ENCODE data around the gene NLGN1.
"Not testable (repeated sequence)": the region's sequence is repeated elsewhere in the genome, so short reads cannot be mapped to it uniquely, and the experiment has no call there.

NLGN1 gene

GRCh38 chr3:173429076-173429475 is 31.5 kb downstream of the NLGN1 start:
- H3K4me3 ChIP-seq (ENCODE audit: low read depth, low read length), result no peak overlapping the region

- H3K4me3 ChIP-seq (ENCODE audit: low read depth, low read length), result no peak overlapping the region
Observed at GRCh38 chr3:173429527-173429926, 32.0 kb downstream of the NLGN1 start.

GRCh38 chr3:173430576-173430975 is 33.0 kb downstream of the NLGN1 start:
- no peak overlapping the region for H3K4me3 ChIP-seq (ENCODE audit: low read depth, low read length)

GRCh38 chr3:173439004-173439403 is 41.5 kb downstream of the NLGN1 start:
- no peak overlapping the region for H3K4me3 ChIP-seq (ENCODE audit: low read depth, low read length)

- no peak overlapping the region for H3K4me3 ChIP-seq (ENCODE audit: low read depth, low read length)
Observed at GRCh38 chr3:173440514-173440913, 43.0 kb downstream of the NLGN1 start.

- H3K4me3 ChIP-seq (ENCODE audit: low read depth, low read length), result not testable (repeated sequence)
Observed at GRCh38 chr3:173451561-173451960, 54.0 kb downstream of the NLGN1 start.

- no peak overlapping the region for H3K4me3 ChIP-seq (ENCODE audit: low read depth, low read length)
Observed at GRCh38 chr3:173463250-173463649, 65.7 kb downstream of the NLGN1 start.

DNA sequence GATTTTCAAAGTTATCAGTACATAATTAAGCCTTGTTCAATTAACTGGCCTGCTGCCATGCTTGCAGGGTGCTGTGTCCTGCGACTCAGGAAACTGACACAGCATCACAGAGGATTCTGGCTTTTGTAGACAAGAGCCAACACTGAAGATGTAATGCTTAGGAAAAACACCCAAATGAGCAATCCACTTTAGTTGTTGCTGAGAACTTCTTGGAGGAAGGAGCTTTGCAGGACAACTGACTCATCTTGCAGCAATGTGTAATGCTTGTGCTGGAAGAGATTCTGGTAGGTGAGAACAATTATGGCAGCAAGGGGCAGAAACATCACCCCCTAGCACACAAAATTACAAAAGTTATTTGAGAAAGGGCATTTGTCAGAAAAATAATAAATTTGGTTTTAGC is 67.6 kb downstream of the NLGN1 start:
- H3K4me3 ChIP-seq (ENCODE audit: low read depth, low read length), result no peak overlapping the region

GRCh38 chr3:173465898-173466678 is 68.5 kb downstream of the NLGN1 start:
- no peak overlapping the region for H3K4me3 ChIP-seq (ENCODE audit: low read depth, low read length)

DNA sequence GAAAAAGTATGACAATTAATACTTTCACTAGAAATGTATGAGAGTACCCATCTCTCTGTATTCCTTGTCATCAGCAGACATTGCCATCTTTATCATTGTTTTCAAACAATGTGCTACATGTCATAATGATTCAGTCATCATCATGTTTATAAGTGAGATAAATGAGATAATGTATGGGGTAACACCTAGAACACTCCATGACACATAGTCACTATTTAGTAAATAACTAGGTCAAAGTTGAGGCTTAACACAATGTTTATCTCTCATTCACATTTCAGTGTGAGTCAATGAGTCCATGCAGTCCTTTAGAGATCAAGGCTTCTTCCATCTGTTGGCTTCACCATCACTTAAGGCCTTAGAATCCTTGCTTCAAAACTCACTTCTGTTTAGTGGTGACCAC is 70.0 kb downstream of the NLGN1 start:
- H3K4me3 ChIP-seq (ENCODE audit: low read depth, low read length), result no peak overlapping the region

DNA sequence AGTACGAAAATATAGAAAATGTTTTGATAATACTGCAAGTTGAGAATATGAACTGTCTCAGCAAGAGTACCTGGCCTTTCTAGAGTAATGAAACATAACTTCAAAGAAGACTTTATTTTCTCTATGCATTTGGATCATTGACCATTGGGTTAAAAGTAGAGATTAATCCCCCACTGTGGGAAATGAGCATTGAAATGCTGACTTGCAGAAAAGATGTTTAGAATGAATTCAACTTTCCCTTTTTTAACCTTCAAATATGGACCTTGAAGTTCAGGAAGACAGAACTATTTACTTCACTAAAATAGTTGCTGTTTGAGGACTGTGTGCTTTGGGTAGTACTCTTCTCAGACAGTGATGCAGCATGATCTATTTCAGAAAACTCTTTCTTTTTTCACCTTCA is 75.7 kb downstream of the NLGN1 start:
- no peak overlapping the region for H3K4me3 ChIP-seq (ENCODE audit: low read depth, low read length)

DNA sequence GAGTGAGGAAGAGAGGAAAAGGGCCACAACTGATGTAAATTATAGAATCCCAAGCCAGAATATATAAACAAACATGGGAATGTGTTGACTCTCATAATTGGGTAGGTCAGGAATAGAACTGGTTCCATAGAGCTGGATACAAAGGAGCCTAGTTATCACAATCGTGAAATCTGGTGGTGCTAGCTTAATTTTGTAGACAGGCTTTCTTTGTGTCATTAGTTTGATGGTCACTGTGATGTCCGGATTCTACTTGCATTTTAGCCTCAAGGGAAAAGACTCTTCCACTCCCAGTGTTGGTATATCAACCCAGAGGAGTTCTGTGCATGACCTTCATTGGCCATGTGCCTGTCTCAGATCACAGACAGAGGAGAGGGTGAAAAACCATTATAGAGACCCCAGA is 81.8 kb downstream of the NLGN1 start:
- no peak overlapping the region for H3K4me3 ChIP-seq (ENCODE audit: low read depth, low read length)

DNA sequence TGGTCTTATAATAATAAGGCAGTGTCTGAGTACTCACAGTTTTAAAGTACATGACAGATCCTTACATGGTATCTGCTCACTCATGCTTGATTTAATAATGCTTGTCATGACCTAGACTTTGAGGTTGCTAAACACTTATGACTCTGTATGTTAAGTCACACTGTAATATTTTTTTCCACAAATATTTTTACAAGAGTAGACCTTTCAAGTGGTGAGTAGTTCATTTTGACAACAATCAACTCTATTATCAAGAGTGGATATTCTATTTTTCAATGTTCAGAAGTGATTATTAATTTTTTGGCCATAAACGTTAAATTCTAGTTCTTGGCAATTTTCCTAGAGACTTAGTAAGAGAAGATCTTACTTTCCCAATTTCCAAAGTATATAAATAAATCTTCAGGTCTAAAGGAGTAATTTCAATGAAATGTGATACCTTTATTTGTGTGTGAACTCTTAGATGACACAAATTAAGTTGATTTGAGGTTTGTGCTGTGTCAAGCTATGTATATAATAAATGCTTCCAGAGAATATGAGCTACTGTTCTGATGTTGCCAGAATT is 104.5 kb downstream of the NLGN1 start:
- H3K4me3 ChIP-seq (ENCODE audit: low read depth, low read length), result no peak overlapping the region

DNA sequence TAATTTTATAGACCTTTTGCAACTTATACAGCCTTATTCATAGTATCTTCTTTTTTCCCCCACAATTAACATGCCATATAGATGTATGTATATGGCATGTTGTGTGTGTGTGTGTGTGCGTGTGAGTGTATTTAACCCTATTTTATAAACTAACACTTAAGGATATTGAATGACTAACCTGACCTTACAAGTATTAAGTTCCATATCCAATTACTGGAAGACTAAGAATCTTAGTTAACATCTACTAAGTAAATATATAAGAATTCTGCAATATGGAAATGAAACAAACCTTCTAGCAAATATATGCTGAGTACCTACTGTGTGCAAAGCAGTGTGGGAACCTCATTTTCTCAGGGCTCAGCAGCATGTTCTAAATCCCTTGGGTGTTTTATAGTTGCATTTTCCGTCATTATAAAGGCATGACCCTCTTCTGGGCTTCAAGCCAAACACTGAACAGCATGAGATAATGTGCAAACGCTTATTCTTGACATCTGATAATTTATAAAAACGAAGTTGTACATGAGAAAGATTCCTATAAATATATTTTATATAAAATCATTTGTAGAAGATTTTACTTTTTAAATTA is 105.5 kb downstream of the NLGN1 start:
- H3K4me3 ChIP-seq (ENCODE audit: low read depth, low read length), result no peak overlapping the region

- H3K4me3 ChIP-seq (ENCODE audit: low read depth, low read length), result no peak overlapping the region
Observed at GRCh38 chr3:173510565-173510964, 113.0 kb downstream of the NLGN1 start.

DNA sequence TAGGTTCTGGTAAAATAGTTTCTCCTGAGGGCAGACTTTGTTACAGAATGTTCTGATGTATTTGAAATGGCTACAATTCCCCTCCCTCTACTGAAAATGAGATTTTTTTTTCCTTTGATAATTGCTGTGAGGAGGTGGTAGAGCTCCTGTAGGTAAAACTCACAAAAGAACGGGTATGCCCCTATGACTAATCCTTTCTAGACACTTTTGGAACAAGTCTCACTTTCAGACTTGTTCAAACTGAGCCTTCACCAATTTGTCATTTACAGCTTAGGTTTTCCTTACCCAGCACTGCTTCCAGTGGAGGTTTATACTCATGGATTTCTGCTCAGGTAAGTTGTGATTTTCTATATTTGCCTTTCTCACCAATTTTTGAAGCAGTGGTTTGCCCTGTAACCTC is 115.6 kb downstream of the NLGN1 start:
- H3K4me3 ChIP-seq (ENCODE audit: low read depth, low read length), result no peak overlapping the region

- H3K4me3 ChIP-seq (ENCODE audit: low read depth, low read length), result no peak overlapping the region
Observed at GRCh38 chr3:173529062-173529711, 131.6 kb downstream of the NLGN1 start.

DNA sequence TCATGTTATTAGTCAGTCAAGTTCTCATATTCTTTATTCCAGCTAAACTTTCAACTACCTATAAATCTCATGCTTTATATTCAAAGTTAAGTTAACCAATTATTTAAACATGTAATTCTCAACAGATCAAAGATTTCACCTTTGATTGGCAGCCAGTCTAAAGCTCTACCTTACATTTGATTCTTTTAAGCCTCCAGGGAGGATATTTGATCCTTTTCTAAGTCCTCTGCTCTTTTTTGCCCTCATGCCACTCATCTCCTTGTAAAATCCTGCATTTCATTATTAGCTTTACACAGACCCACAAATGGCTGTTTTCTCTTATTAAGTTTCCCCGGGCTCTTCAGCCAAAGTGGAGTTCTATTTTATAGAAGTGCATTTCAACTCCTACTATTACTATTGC is 134.1 kb downstream of the NLGN1 start:
- H3K4me3 ChIP-seq (ENCODE audit: low read depth, low read length), result no peak overlapping the region

GRCh38 chr3:173538410-173538809 is 140.9 kb downstream of the NLGN1 start:
- H3K4me3 ChIP-seq (ENCODE audit: low read depth, low read length), result no peak overlapping the region

GRCh38 chr3:173545590-173545989 is 148.0 kb downstream of the NLGN1 start:
- not testable (repeated sequence) for H3K4me3 ChIP-seq (ENCODE audit: low read depth, low read length)

- no peak overlapping the region for H3K4me3 ChIP-seq (ENCODE audit: low read depth, low read length)
Observed at GRCh38 chr3:173547070-173547469, 149.5 kb downstream of the NLGN1 start.

DNA sequence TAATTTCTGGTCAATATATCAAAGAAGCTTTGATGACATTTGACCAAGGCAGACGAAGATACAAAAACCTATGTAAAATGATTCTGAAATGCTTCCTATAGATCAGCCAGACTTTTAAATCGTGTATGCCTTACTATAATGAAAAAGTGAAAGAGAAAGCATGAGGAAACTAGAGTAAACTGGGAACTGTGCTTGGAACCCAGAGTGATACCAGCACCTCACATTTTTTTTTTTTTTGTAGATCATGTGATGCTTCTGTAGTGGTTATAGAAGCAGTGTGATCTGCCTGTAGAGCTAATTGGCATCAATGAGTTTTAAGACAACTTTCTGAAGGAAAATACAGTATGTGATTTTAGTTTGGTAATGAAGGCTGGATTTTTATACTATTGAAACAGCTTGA is 150.7 kb downstream of the NLGN1 start:
- no peak overlapping the region for H3K4me3 ChIP-seq (ENCODE audit: low read depth, low read length)

All from iPS-11a (cell line).